GM20431 (cell line): Measurements from ENCODE around the gene FMN1.

Experiments used
- in situ Hi-C: fragments of 300-500 bp; cut with MseI, MboI; formaldehyde crosslinking; loops from one replicate; pipeline ENCODE4 v1.15.0; 2020; ENCODE audit warnings: low sequenced_read_pairs; ENCODE audit not compliant: unreplicated experiment

The FMN1 gene

GRCh38 chr15:33131552-33132232, 62.8 kb downstream of the FMN1 start:
- in situ Hi-C loops, result no loop called here

GRCh38 chr15:33126559-33127290, 67.8 kb downstream of the FMN1 start:
- in situ Hi-C loops, result no loop called here

GRCh38 chr15:33125894-33126537, 68.5 kb downstream of the FMN1 start:
- in situ Hi-C loops, result no loop called here

- in situ Hi-C loops, result no loop called here
Measured at GRCh38 chr15:33124811-33125210, 69.7 kb downstream of the FMN1 start.

- in situ Hi-C loops, result no loop called here
Measured at GRCh38 chr15:33124279-33124678, 70.2 kb downstream of the FMN1 start.

GRCh38 chr15:33119865-33120264, 74.6 kb downstream of the FMN1 start:
- in situ Hi-C loops, result no loop called here

GRCh38 chr15:33119273-33119672, 75.2 kb downstream of the FMN1 start:
- in situ Hi-C loops, result no loop called here

- in situ Hi-C loops, result no loop called here
Measured at GRCh38 chr15:33116198-33116597, 78.3 kb downstream of the FMN1 start.

GRCh38 chr15:33115191-33115861, 79.2 kb downstream of the FMN1 start:
- in situ Hi-C loops, result no loop called here

GRCh38 chr15:33114374-33114717, 80.2 kb downstream of the FMN1 start:
- in situ Hi-C loops, result no loop called here

- in situ Hi-C loops, result no loop called here
Measured at GRCh38 chr15:33113666-33114373, 80.7 kb downstream of the FMN1 start.

GRCh38 chr15:33112541-33113105, 81.9 kb downstream of the FMN1 start:
- in situ Hi-C loops, result no loop called here

GRCh38 chr15:33111041-33111451, 83.5 kb downstream of the FMN1 start:
- in situ Hi-C loops, result no loop called here

- in situ Hi-C loops, result no loop called here
Measured at GRCh38 chr15:33109345-33109744, 85.2 kb downstream of the FMN1 start.

- in situ Hi-C loops, result no loop called here
Measured at GRCh38 chr15:33108518-33108917, 86.0 kb downstream of the FMN1 start.

GRCh38 chr15:33107950-33108349, 86.6 kb downstream of the FMN1 start:
- in situ Hi-C loops, result no loop called here

- in situ Hi-C loops, result no loop called here
Measured at GRCh38 chr15:33104212-33104611, 90.3 kb downstream of the FMN1 start.

- in situ Hi-C loops, result no loop called here
Measured at GRCh38 chr15:33101036-33101435, 93.5 kb downstream of the FMN1 start.

- in situ Hi-C loops, result no loop called here
Measured at GRCh38 chr15:33100314-33100713, 94.2 kb downstream of the FMN1 start.

- in situ Hi-C loops, result no loop called here
Measured at GRCh38 chr15:33099739-33100138, 94.8 kb downstream of the FMN1 start.
